ENCODE measurements around the gene RARA.
"Not testable (repeated sequence)": the region's sequence is repeated elsewhere in the genome, so short reads cannot be mapped to it uniquely, and the experiment has no call there.

Gene RARA

GRCh38 chr17:40303708-40304551, 5.0 kb upstream of the RARA start (continued):
- TF ChIP-seq CREB5 (CRISPR knock-in tag; IDR thresholded peaks at IDR 0.05; ENCODE audit: low read depth) = no peak

- ATAC-seq = peak; percentile 4
These were observed 4.5 kb upstream of the RARA start for GRCh38 chr17:40304552-40304863.

GRCh38 chr17:40304866-40305265, 4.1 kb upstream of the RARA start:
- not testable (repeated sequence) for ATAC-seq

GRCh38 chr17:40306395-40306794, 2.6 kb upstream of the RARA start:
- no peak for ATAC-seq
- no peak for TF ChIP-seq CSRNP3 (CRISPR knock-in tag; IDR thresholded peaks at IDR 0.05)
- TF ChIP-seq PATZ1 (CRISPR knock-in tag; IDR thresholded peaks at IDR 0.05; ENCODE audit: borderline replicate concordance) = no peak
- TF ChIP-seq BACH2 (CRISPR knock-in tag; IDR thresholded peaks at IDR 0.05; ENCODE audit: borderline replicate concordance) = no peak
- TF ChIP-seq TOX (CRISPR knock-in tag; IDR thresholded peaks at IDR 0.05; ENCODE audit: borderline replicate concordance) = no peak
- TF ChIP-seq SNAI2 (CRISPR knock-in tag; IDR thresholded peaks at IDR 0.05) = no peak
- TF ChIP-seq ZNF8 (CRISPR knock-in tag; IDR thresholded peaks at IDR 0.05) = no peak
- no peak for TF ChIP-seq ISL1 (CRISPR knock-in tag; IDR thresholded peaks at IDR 0.05)
- no peak for TF ChIP-seq ZFP3 (CRISPR knock-in tag; IDR thresholded peaks at IDR 0.05)
- TF ChIP-seq RARB (CRISPR knock-in tag; IDR thresholded peaks at IDR 0.05) = no peak
- TF ChIP-seq ESRRG (CRISPR knock-in tag; IDR thresholded peaks at IDR 0.05) = no peak
- TF ChIP-seq GLIS3 (CRISPR knock-in tag; IDR thresholded peaks at IDR 0.05) = no peak
- TF ChIP-seq CREB5 (CRISPR knock-in tag; IDR thresholded peaks at IDR 0.05; ENCODE audit: low read depth) = no peak
- no peak for TF ChIP-seq ZFP30 (CRISPR knock-in tag; IDR thresholded peaks at IDR 0.05)
- no peak for TF ChIP-seq TCF4 (CRISPR knock-in tag; IDR thresholded peaks at IDR 0.05; ENCODE audit: borderline replicate concordance)

GRCh38 chr17:40307001-40307730, 1.8 kb upstream of the RARA start:
- peak; percentile 64; the same call in 1 of the 2 replicates for TF ChIP-seq POU6F1 (CRISPR knock-in tag; IDR thresholded peaks at IDR 0.05; ENCODE audit: borderline replicate concordance, low read depth)
- TF ChIP-seq ZNF70 (CRISPR knock-in tag; IDR thresholded peaks at IDR 0.05) = 0 out of 2 replicates have a peak, but pooled peaks have one; percentile 50
- TF ChIP-seq TCF4 (CRISPR knock-in tag; IDR thresholded peaks at IDR 0.05; ENCODE audit: borderline replicate concordance) = peak; percentile 74
- TF ChIP-seq ZNF8 (CRISPR knock-in tag; IDR thresholded peaks at IDR 0.05) = peak; percentile 35; the same call in 1 of the 2 replicates
- peak; percentile 85 for TF ChIP-seq PATZ1 (CRISPR knock-in tag; IDR thresholded peaks at IDR 0.05; ENCODE audit: borderline replicate concordance)
- TF ChIP-seq ISL1 (CRISPR knock-in tag; IDR thresholded peaks at IDR 0.05) = peak; percentile 53
- TF ChIP-seq BACH2 (CRISPR knock-in tag; IDR thresholded peaks at IDR 0.05; ENCODE audit: borderline replicate concordance) = 0 out of 2 replicates have a peak, but pooled peaks have one; percentile 14
- TF ChIP-seq TSHZ2 (CRISPR knock-in tag; IDR thresholded peaks at IDR 0.05) = peak; percentile 62; the same call in 1 of the 2 replicates
- no peak for TF ChIP-seq CSDC2 (CRISPR knock-in tag; IDR thresholded peaks at IDR 0.05)
- TF ChIP-seq OSR1 (CRISPR knock-in tag; IDR thresholded peaks at IDR 0.05) = no peak
- no peak for TF ChIP-seq RARB (CRISPR knock-in tag; IDR thresholded peaks at IDR 0.05)
- ATAC-seq = peak; percentile 50
